Keratinocyte (primary cell): ENCODE data around the gene TAS2R14. TPM values are rescaled to one million over a fixed set of nuclear protein-coding genes. Genes with fewer than 3 reads are reported as not detected.
A peak's percentile ranks its signal among the peaks of the same experiment; 100 is the strongest.

ENCODE experiments used
- DNase-seq: peaks from one replicate; pipeline ENCODE4 v3.0.0-alpha.2; 2011; ENCODE audit warnings: low read depth, missing footprints, low spot score
- FAIRE-seq: peaks from 2 replicates; lab custom pipeline; 2011; peaks lifted over from hg19 to GRCh38; lab: Jason Lieb, UNC
- H2AFZ ChIP-seq: 2 replicates; pipeline ENCODE4 v1.6.0; 2012; ENCODE audit warnings: low read length, control low read depth, inconsistent platforms; ENCODE audit not compliant: control insufficient read depth
- H3K27ac ChIP-seq: 2 replicates; pipeline ENCODE4 v1.5.1; 2011; ENCODE audit warnings: low read length; ENCODE audit not compliant: control insufficient read depth, insufficient read depth
- H3K27me3 ChIP-seq: 3 replicates; pipeline ENCODE4 v1.6.0; 2011; ENCODE audit warnings: low read length; ENCODE audit not compliant: control insufficient read depth, insufficient read depth; ENCODE audit errors: extremely low read depth
- H3K36me3 ChIP-seq, 2 experiments: 2 replicates in 1 of 2; 3 replicates in 1 of 2; pipeline ENCODE4 v1.5.1; 2011; ENCODE audit warnings: low read length in 2 of 2, mild to moderate bottlenecking in 1 of 2; ENCODE audit not compliant: control insufficient read depth in 2 of 2, insufficient read depth in 2 of 2; ENCODE audit errors: extremely low read depth in 1 of 2
- H3K4me1 ChIP-seq: 3 replicates; pipeline ENCODE4 v1.5.1; 2011; ENCODE audit warnings: low read length; ENCODE audit not compliant: control insufficient read depth, insufficient read depth; ENCODE audit errors: extremely low read depth
- H3K4me2 ChIP-seq: 3 replicates; pipeline ENCODE4 v1.6.0; 2011; ENCODE audit warnings: low read depth, low read length; ENCODE audit not compliant: control insufficient read depth, insufficient read depth; ENCODE audit errors: extremely low read depth
- H3K4me3 ChIP-seq, 3 experiments: fragments of 200-600 bp in 1 of 3; sonication (generic) in 1 of 3; 2 replicates in 2 of 3; 3 replicates in 1 of 3; pipeline ENCODE4 v1.5.1; 2011 to 2016; ENCODE audit warnings: low read length in 3 of 3, mild to moderate bottlenecking in 3 of 3, control low read depth in 2 of 3, inconsistent platforms in 1 of 3, low read depth in 1 of 3, mixed read lengths in 1 of 3, mixed run types in 1 of 3, moderate library complexity in 1 of 3; ENCODE audit not compliant: control insufficient read depth in 2 of 3, insufficient read depth in 2 of 3; ENCODE audit errors: extremely low read depth in 1 of 3
- H3K79me2 ChIP-seq: 2 replicates; pipeline ENCODE4 v1.6.0; 2012; ENCODE audit warnings: low read length; ENCODE audit not compliant: control insufficient read depth, insufficient read depth
- H3K9ac ChIP-seq: 3 replicates; pipeline ENCODE4 v1.6.0; 2011; ENCODE audit warnings: low read length; ENCODE audit not compliant: control insufficient read depth, insufficient read depth; ENCODE audit errors: extremely low read depth
- H3K9me1 ChIP-seq: 3 replicates; pipeline ENCODE4 v1.6.0; 2011; ENCODE audit warnings: low read length; ENCODE audit not compliant: control insufficient read depth, insufficient read depth; ENCODE audit errors: extremely low read depth
- H3K9me3 ChIP-seq: 2 replicates; pipeline ENCODE4 v1.5.1; 2012; ENCODE audit warnings: low read depth, low read length; ENCODE audit not compliant: control insufficient read depth
- H4K20me1 ChIP-seq: 3 replicates; pipeline ENCODE4 v1.6.0; 2011; ENCODE audit warnings: low read length; ENCODE audit not compliant: control insufficient read depth, insufficient read depth; ENCODE audit errors: extremely low read depth
- CTCF ChIP-seq, 3 experiments: IDR thresholded peaks in 1 of 3; conservative IDR thresholded peaks in 1 of 3; optimal IDR thresholded peaks in 1 of 3; 2 replicates in 2 of 3; 3 replicates in 1 of 3; pipeline versions ENCODE3 to v1.5.1; 2011; ENCODE audit warnings: low read length in 3 of 3, mild to moderate bottlenecking in 3 of 3, moderate library complexity in 2 of 3, control low read depth in 1 of 3, inconsistent platforms in 1 of 3; ENCODE audit not compliant: insufficient read depth in 2 of 3; ENCODE audit errors: extremely low read depth in 1 of 3
- EZH2 ChIP-seq: IDR thresholded peaks from one replicate; pipeline ENCODE4 v1.6.1; 2012; ENCODE audit warnings: inconsistent platforms, mild to moderate bottlenecking, low read length, moderate library complexity
- dilution Hi-C: fragments of 300-500 bp; cut with MboI; formaldehyde crosslinking; loops from one replicate; pipeline ENCODE4 v1.7.0; 2020; ENCODE audit warnings: low sequenced_read_pairs; ENCODE audit not compliant: extremely low pct_ligation_motif_present
- polyA plus RNA-seq, 5 experiments: library from polyadenylated mRNA; depleted of rRNA in 3 of 5; stranded (reverse) in 3 of 5; stranded (forward) in 1 of 5; unstranded in 1 of 5; fragments of >200 nt; gene quantifications; 1 replicate in 1 of 5; 2 replicates in 3 of 5; 3 replicates in 1 of 5; pipeline versions ENCODE4 v1.2.1 to v1.2.3, GENCODE V29; 2011 to 2012; ENCODE audit warnings: missing spikeins in 2 of 5, low read depth in 1 of 5, low replicate concordance in 1 of 5

Gene TAS2R14
- polyA plus RNA-seq, 1 donor (not counting 4 experiments of a cell fraction or from before 2014, with no cell fraction given) = 1.2 TPM

GRCh38 chr12:10900530-10900929, 38.5 kb downstream of the TAS2R14 start:
- H3K27me3 ChIP-seq = no peaks in the 10 kb centered on the region
- no peaks in the 10 kb centered on the region for H3K9me3 ChIP-seq
- dilution Hi-C loops = no loop called here
- H3K4me2 ChIP-seq = no peak overlapping the region
- TF ChIP-seq CTCF (optimal IDR thresholded peaks at IDR 0.05 in 1 of 3, IDR thresholded peaks at IDR 0.05 in 1 of 3, conservative IDR thresholded peaks at IDR 0.05 in 1 of 3; ENCODE audit: extremely low read depth in 1 of 3, insufficient read depth in 2 of 3, low read length in 3 of 3) (no peak), EZH2 (no peak)
- no peak overlapping the region for H2AFZ ChIP-seq
- DNase-seq = no peak
- H3K9ac ChIP-seq = no peak overlapping the region
- no peaks in the 10 kb centered on the region for H4K20me1 ChIP-seq
- no peaks in the 10 kb centered on the region for H3K36me3 ChIP-seq
- no peak overlapping the region for H3K4me3 ChIP-seq
- H3K9me1 ChIP-seq = no peaks in the 10 kb centered on the region
- FAIRE-seq = peak; percentile 34
- H3K79me2 ChIP-seq = no peaks in the 10 kb centered on the region
- H3K4me1 ChIP-seq = peaks cover 3% of the 10 kb centered on the region
- H3K27ac ChIP-seq = no peak overlapping the region

- no peak overlapping the region for H3K27ac ChIP-seq
- no peak for FAIRE-seq
- no peaks in the 10 kb centered on the region for H3K27me3 ChIP-seq
- H3K9ac ChIP-seq = no peak overlapping the region
- H3K4me3 ChIP-seq = no peak overlapping the region
- H3K9me1 ChIP-seq = no peaks in the 10 kb centered on the region
- no peak overlapping the region for H3K4me2 ChIP-seq
- peaks cover 3% of the 10 kb centered on the region for H3K4me1 ChIP-seq
- dilution Hi-C loops = no loop called here
- no peak overlapping the region for H2AFZ ChIP-seq
- H4K20me1 ChIP-seq = no peaks in the 10 kb centered on the region
- no peak for DNase-seq
- TF ChIP-seq EZH2 = no peak
- no peak for TF ChIP-seq CTCF (optimal IDR thresholded peaks at IDR 0.05 in 1 of 3, IDR thresholded peaks at IDR 0.05 in 1 of 3, conservative IDR thresholded peaks at IDR 0.05 in 1 of 3; ENCODE audit: extremely low read depth in 1 of 3, insufficient read depth in 2 of 3, low read length in 3 of 3)
- no peaks in the 10 kb centered on the region for H3K9me3 ChIP-seq
- H3K79me2 ChIP-seq = no peaks in the 10 kb centered on the region
- no peaks in the 10 kb centered on the region for H3K36me3 ChIP-seq
Measured at GRCh38 chr12:10896854-10897253, 42.2 kb downstream of the TAS2R14 start.
